Adrenal gland (tissue), 5 donors: ENCODE results near the gene LHFPL6.

ENCODE experiments used
- POLR2A ChIP-seq, 2 donors: fragments of 450-650 bp; IDR thresholded peaks; one replicate each; pipeline ENCODE4 v1.6.1; 2017; ENCODE audit warnings: antibody characterized with exemption in 2 of 2, mild to moderate bottlenecking in 2 of 2, moderate library complexity in 1 of 2
- TF ChIP-seq, protein P1 (sequence below), 6 experiments: fragments of 450-650 bp in 4 of 6; fragments of 200-600 bp in 2 of 6; sonication (generic) in 1 of 6; IDR thresholded peaks; 1 replicate in 5 of 6; 2 replicates in 1 of 6; pipeline versions ENCODE4 v1.5.1 to v1.8.0; 2016 to 2021; ENCODE audit warnings: antibody characterized with exemption in 6 of 6, mild to moderate bottlenecking in 2 of 6, moderate library complexity in 1 of 6
- donor health status: DM: no; HTN: no; CAD: no.

DNA sequence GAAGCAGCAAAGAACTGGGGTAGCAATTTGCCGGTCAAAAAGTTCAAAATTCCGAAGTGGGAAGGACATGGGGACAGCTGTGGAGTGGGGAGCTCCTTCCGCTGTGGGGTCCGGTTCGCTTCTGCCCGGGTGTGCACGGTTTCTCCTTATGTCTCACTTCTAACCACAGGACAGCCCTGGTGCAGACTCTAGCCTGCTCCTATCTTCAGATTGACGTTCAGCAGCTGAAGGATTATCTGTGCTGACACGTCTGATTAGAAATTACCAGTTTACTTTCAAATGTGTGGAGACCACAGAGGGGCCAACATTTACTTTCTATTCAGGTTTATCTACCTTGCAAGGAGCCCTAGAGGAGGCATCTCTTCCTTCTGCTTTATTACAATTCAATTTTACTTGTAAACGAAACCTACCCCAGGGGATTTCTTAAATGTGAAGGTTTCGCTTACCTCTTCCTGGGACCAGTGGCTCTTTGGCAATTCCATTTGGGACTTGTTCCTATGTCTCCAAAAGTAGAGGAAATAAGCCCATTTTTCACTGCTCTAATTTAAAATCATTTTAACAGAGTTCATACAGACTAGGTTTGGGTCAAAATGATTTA is 27.3 kb downstream of the LHFPL6 start:
- TF ChIP-seq, protein P1, sequence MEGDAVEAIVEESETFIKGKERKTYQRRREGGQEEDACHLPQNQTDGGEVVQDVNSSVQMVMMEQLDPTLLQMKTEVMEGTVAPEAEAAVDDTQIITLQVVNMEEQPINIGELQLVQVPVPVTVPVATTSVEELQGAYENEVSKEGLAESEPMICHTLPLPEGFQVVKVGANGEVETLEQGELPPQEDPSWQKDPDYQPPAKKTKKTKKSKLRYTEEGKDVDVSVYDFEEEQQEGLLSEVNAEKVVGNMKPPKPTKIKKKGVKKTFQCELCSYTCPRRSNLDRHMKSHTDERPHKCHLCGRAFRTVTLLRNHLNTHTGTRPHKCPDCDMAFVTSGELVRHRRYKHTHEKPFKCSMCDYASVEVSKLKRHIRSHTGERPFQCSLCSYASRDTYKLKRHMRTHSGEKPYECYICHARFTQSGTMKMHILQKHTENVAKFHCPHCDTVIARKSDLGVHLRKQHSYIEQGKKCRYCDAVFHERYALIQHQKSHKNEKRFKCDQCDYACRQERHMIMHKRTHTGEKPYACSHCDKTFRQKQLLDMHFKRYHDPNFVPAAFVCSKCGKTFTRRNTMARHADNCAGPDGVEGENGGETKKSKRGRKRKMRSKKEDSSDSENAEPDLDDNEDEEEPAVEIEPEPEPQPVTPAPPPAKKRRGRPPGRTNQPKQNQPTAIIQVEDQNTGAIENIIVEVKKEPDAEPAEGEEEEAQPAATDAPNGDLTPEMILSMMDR (IDR thresholded peaks at IDR 0.05), result no peak
- TF ChIP-seq POLR2A (IDR thresholded peaks at IDR 0.05), result no peak
